GM12878 (cell line): Measurements from ENCODE around the gene RIPOR1. TPM values are rescaled to one million over a fixed set of nuclear protein-coding genes. Genes with fewer than 3 reads are reported as not detected.

ENCODE experiments used
- ATAC-seq: fragments of 200-7000 bp; cut with Tn5 transposase; 3 replicates; pipeline ENCODE4 v1.9.1; 2020; ENCODE audit warnings: mild to moderate bottlenecking, moderate library complexity
- BruUV-seq: library from RNA; stranded (reverse); fragments of 400-500 nt; replicated peaks from 2 replicates; lab custom pipeline; 2021; lab: Mats Ljungman, UMichigan
- CTCF ChIA-PET: fragments of 300-600 bp; sonication (Branson Sonifier 250); formaldehyde crosslinking; extraction: SDS; loops from one replicate; lab custom pipeline; 2021; ENCODE audit warnings: inconsistent platforms; lab: Yijun Ruan, JAX
- POLR2A ChIA-PET: fragments of 350-600 bp; formaldehyde crosslinking; extraction: SDS; loops from one replicate; lab custom pipeline; 2021; ENCODE audit warnings: inconsistent platforms; lab: Charles Lee
- RAD21 ChIA-PET: fragments of 300-600 bp; sonication (Branson Sonifier 250); formaldehyde crosslinking; loops from one replicate; lab custom pipeline; 2023; ENCODE audit warnings: antibody characterized with exemption; ENCODE audit not compliant: unreplicated experiment; lab: Charles Lee
- SMC1A ChIA-PET: fragments of 300-600 bp; sonication (Branson Sonifier 250); formaldehyde crosslinking; loops from one replicate; lab custom pipeline; 2023; ENCODE audit not compliant: unreplicated experiment, uncharacterized antibody; lab: Charles Lee
- DNase-seq: peaks from one replicate; pipeline ENCODE4 v3.0.0-alpha.2; 2011; ENCODE audit warnings: low read depth, low spot score
- FAIRE-seq: peaks from 3 replicates; lab custom pipeline; 2011; peaks lifted over from hg19 to GRCh38; lab: Jason Lieb, UNC
- H2AFZ ChIP-seq: 2 replicates; pipeline ENCODE4 v1.6.0; 2011; ENCODE audit warnings: low read depth, low read length, control low read depth; ENCODE audit not compliant: control insufficient read depth
- H3K27ac ChIP-seq: 2 replicates; pipeline ENCODE4 v1.5.1; 2011; ENCODE audit warnings: control low read depth; ENCODE audit not compliant: control insufficient read depth, insufficient read depth
- H3K27me3 ChIP-seq, 2 experiments: replicated peaks in 1 of 2; 2 replicates each; pipeline versions ENCODE4 v1.6.0 to v1.6.1; 2011; ENCODE audit warnings: low read length in 1 of 2; ENCODE audit not compliant: control insufficient read depth in 2 of 2, insufficient read depth in 2 of 2
- H3K36me3 ChIP-seq, 2 experiments: 2 replicates each; pipeline ENCODE4 v1.5.1; 2011; ENCODE audit warnings: low read length in 1 of 2; ENCODE audit not compliant: control insufficient read depth in 2 of 2, insufficient read depth in 2 of 2
- H3K4me1 ChIP-seq: 2 replicates; pipeline ENCODE4 v1.6.1; 2011; ENCODE audit warnings: mild to moderate bottlenecking, low read length, moderate library complexity, mixed read lengths; ENCODE audit not compliant: control insufficient read depth, insufficient read depth
- H3K4me2 ChIP-seq: 2 replicates; pipeline ENCODE4 v1.6.0; 2011; ENCODE audit warnings: control low read depth; ENCODE audit not compliant: control insufficient read depth, insufficient read depth
- H3K4me3 ChIP-seq: fragments of 200-600 bp; sonication (generic); 2 replicates; pipeline ENCODE4 v1.5.1; 2016
- H3K79me2 ChIP-seq: 2 replicates; pipeline ENCODE4 v1.6.0; 2011; ENCODE audit warnings: low read length; ENCODE audit not compliant: control insufficient read depth, insufficient read depth
- H3K9ac ChIP-seq: 2 replicates; pipeline ENCODE4 v1.8.0; 2011; ENCODE audit warnings: low read length, control low read depth, mixed read lengths; ENCODE audit not compliant: control insufficient read depth, insufficient read depth
- H3K9me3 ChIP-seq: replicated peaks from 3 replicates; pipeline ENCODE4 v1.5.1; 2011; ENCODE audit warnings: mild to moderate bottlenecking, low read length; ENCODE audit not compliant: control insufficient read depth, insufficient read depth
- H4K20me1 ChIP-seq: 2 replicates; pipeline ENCODE4 v1.6.0; 2011; ENCODE audit not compliant: control insufficient read depth, insufficient read depth
- POLR2A ChIP-seq: IDR thresholded peaks from 2 replicates; pipeline ENCODE4 v1.6.1; 2011; ENCODE audit warnings: low read depth, mild to moderate bottlenecking, low read length
- RELA ChIP-seq: fragments of 450-650 bp; IDR thresholded peaks from 2 replicates; pipeline ENCODE4 v1.8.0; 2014; ENCODE audit warnings: borderline replicate concordance; ENCODE audit not compliant: partially characterized antibody
- SUZ12 ChIP-seq: fragments of 200-600 bp; sonication (generic); IDR thresholded peaks from one replicate; pipeline ENCODE4 v1.6.1; 2018; ENCODE audit warnings: antibody characterized with exemption, mild to moderate bottlenecking; ENCODE audit not compliant: unreplicated experiment
- TAF1 ChIP-seq: IDR thresholded peaks from 2 replicates; pipeline ENCODE4 v1.6.1; 2011; ENCODE audit warnings: mild to moderate bottlenecking, low read depth, low read length, borderline replicate concordance
- YY1 ChIP-seq: IDR thresholded peaks from 2 replicates; pipeline ENCODE4 v1.6.1; 2011; ENCODE audit warnings: low read depth, mild to moderate bottlenecking, low read length
- WGBS: methylation state at CpG from one replicate; pipeline ENCODE4 v1.1.6; 2016; ENCODE audit warnings: low lambda C conversion rate; ENCODE audit not compliant: insufficient replicate concordance, insufficient coverage; ENCODE audit errors: missing lambda C conversion rate; 5-methylcytosine and 5-hydroxymethylcytosine counted together
- in situ Hi-C: fragments of 300-500 bp; cut with MboI; formaldehyde crosslinking; loops from 9 replicates; pipeline ENCODE4 v1.14.3; 2018; ENCODE audit warnings: mixed read lengths
- intact Hi-C: fragments of 100-400 bp; cut with micrococcal nuclease; formaldehyde crosslinking; loops from one replicate; pipeline ENCODE4 v1.14.2; 2022; ENCODE audit not compliant: unreplicated experiment
- polyA plus RNA-seq, 11 experiments: library from polyadenylated mRNA; depleted of rRNA in 4 of 11; unstranded in 6 of 11; stranded (reverse) in 5 of 11; fragments of >200 nt; fragmentation: Nextera tagmentation in 4 of 11; fragmentation: Illumina TruSeq in 1 of 11; extraction: Ambion mirVana in 4 of 11; extraction: Trizol in 1 of 11; gene quantifications; 1 replicate in 1 of 11; 2 replicates in 10 of 11; pipeline versions ENCODE4 v1.2.1 to v1.2.3, GENCODE V29; 2011 to 2016; ENCODE audit warnings: inconsistent platforms in 2 of 11, missing spikeins in 2 of 11, low read depth in 1 of 11
- total RNA-seq, 4 experiments: library from RNA; depleted of rRNA in 3 of 4; stranded (reverse); fragments of >200 nt in 3 of 4; fragmentation: Illumina TruSeq in 1 of 4; extraction: Trizol in 1 of 4; gene quantifications; 2 replicates each; pipeline versions ENCODE4 v1.2.1 to v1.2.3, GENCODE V29; 2013 to 2021

The RIPOR1 gene
- total and polyA plus RNA-seq, 10 of the 15 experiments (the other 5 are each of a cell fraction or from before 2014, with no cell fraction given) = 0.13 to 28.5 (median 7.0) TPM

- TF ChIP-seq POLR2A (peak; percentile 43), YY1 (no peak)
Observed at GRCh38 chr16:67544844-67545664, 16.4 kb downstream of the RIPOR1 start.

GRCh38 chr16:67545665-67546024, 17.0 kb downstream of the RIPOR1 start:
- in situ Hi-C loops = loop anchor here (5.0 kb wide), 1 partner anchor 97 kb away; no protein-coding TSS in a partner anchor
- intact Hi-C loops = loop anchor here (2.0 kb wide), 1 partner anchor 17 kb away; the partner anchor contains the start of gene CTCF
- no peaks in the 10 kb centered on the region for H3K27me3 ChIP-seq
- H3K79me2 ChIP-seq = no peaks in the 10 kb centered on the region
- DNase-seq = no peak
- SMC1A ChIA-PET = interaction anchor here (0.9 to 6.2 kb wide), 3 partner anchors 25 to 97 kb away, joined by 3 to 86 read pairs (median 10); partner anchors contain the start of gene CARMIL2
- peak; percentile 50; the same call in 1 of the 2 replicates for TF ChIP-seq POLR2A
- no peak for TF ChIP-seq RELA
- no peak for TF ChIP-seq TAF1
- no peak for TF ChIP-seq SUZ12
- RAD21 ChIA-PET = interaction anchor here (0.6 to 5.8 kb wide), 5 partner anchors 8 to 98 kb away, joined by 3 to 102 read pairs (median 4); partner anchors contain the start of gene CARMIL2
- CTCF ChIA-PET = interaction anchor here (0.9 to 5.9 kb wide), 10 partner anchors 9 to 115 kb away, joined by 3 to 138 read pairs (median 7); partner anchors contain the start of genes ACD, CARMIL2 and CTCF
- H3K4me2 ChIP-seq = no peak overlapping the region
- no peak overlapping the region for H3K4me3 ChIP-seq
- ATAC-seq = no peak
- H3K4me1 ChIP-seq = peaks cover 28% of the 10 kb centered on the region
- H4K20me1 ChIP-seq = no peaks in the 10 kb centered on the region
- H3K36me3 ChIP-seq = peaks cover 10 to 12% of the 10 kb centered on the region in 2 experiments; a peak in 3 of 4 replicates
- no peak for FAIRE-seq
- no peaks in the 10 kb centered on the region for H3K9me3 ChIP-seq
- no peak overlapping the region for H3K27ac ChIP-seq
- no TSS peak for BruUV-seq
- no peak overlapping the region for H3K9ac ChIP-seq
- no peak overlapping the region for H2AFZ ChIP-seq
- POLR2A ChIA-PET = interaction anchor here (1.2 to 1.4 kb wide), 2 partner anchors 24 to 97 kb away, joined by 3 read pairs; no protein-coding TSS in a partner anchor
- 73% methylated on average over 6 of the region's 14 CpGs for WGBS

More at GRCh38 chr16:67544844-67545664, 16.4 kb downstream of the RIPOR1 start:
- no peak overlapping the region for H3K9ac ChIP-seq
- ChIA-PET POLR2A (interaction anchor here (1.2 to 1.4 kb wide), 2 partner anchors 24 to 97 kb away, joined by 3 read pairs; no protein-coding TSS in a partner anchor), CTCF (interaction anchor here (0.7 to 5.9 kb wide), 11 partner anchors 10 to 115 kb away, joined by 3 to 138 read pairs (median 4); partner anchors contain the start of genes ACD, ATP6V0D1, CARMIL2 and CTCF), RAD21 (interaction anchor here (0.6 to 5.8 kb wide), 5 partner anchors 9 to 99 kb away, joined by 3 to 102 read pairs (median 4); partner anchors contain the start of gene CARMIL2), SMC1A (interaction anchor here (0.9 to 6.2 kb wide), 3 partner anchors 24 to 98 kb away, joined by 3 to 86 read pairs (median 10); partner anchors contain the start of gene CARMIL2)
- no peak for DNase-seq
- no peaks in the 10 kb centered on the region for H4K20me1 ChIP-seq
- H3K4me1 ChIP-seq = peaks cover 28% of the 10 kb centered on the region
- no peak overlapping the region for H2AFZ ChIP-seq
- H3K27me3 ChIP-seq = no peaks in the 10 kb centered on the region
- H3K79me2 ChIP-seq = no peaks in the 10 kb centered on the region
- no TSS peak for BruUV-seq
- H3K9me3 ChIP-seq = no peaks in the 10 kb centered on the region
- FAIRE-seq = no peak
- in situ Hi-C loops = loop anchor here (5.0 kb wide), 1 partner anchor 97 kb away; no protein-coding TSS in a partner anchor
- peaks cover 10 to 12% of the 10 kb centered on the region in 2 experiments; a peak in 3 of 4 replicates for H3K36me3 ChIP-seq
- no peak overlapping the region for H3K4me3 ChIP-seq
- intact Hi-C loops = no loop called here
- no peak overlapping the region for H3K27ac ChIP-seq
- H3K4me2 ChIP-seq = no peak overlapping the region
- ATAC-seq = no peak
- 54% methylated on average over 15 of the region's 15 CpGs for WGBS
